Kidney (tissue), 14 donors: ENCODE measurements around the gene FLRT1. TPM values are rescaled to one million over a fixed set of nuclear protein-coding genes. Genes with fewer than 3 reads are reported as not detected.
A peak's percentile ranks its signal among the peaks of the same experiment; 100 is the strongest.

Experiments
- DNase-seq, 5 donors: peaks; one replicate each; pipeline ENCODE4 v3.0.0-alpha.2; 2013 to 2020
- FAIRE-seq: peaks from 2 replicates; lab custom pipeline; 2012; peaks lifted over from hg19 to GRCh38; lab: Jason Lieb, UNC
- H3K27ac ChIP-seq, 2 donors: one replicate each; pipeline ENCODE4 v1.7.0; 2013; ENCODE audit warnings: low read depth in 2 of 2, low read length in 2 of 2, inconsistent platforms in 1 of 2
- H3K27me3 ChIP-seq: one replicate; pipeline ENCODE4 v1.7.1; 2013; ENCODE audit warnings: low read length, inconsistent platforms; ENCODE audit not compliant: control insufficient read depth, insufficient read depth
- H3K36me3 ChIP-seq, 3 donors: one replicate each; pipeline versions ENCODE4 v1.7.0 to v1.7.1; 2013; ENCODE audit warnings: low read length in 3 of 3, control low read depth in 1 of 3, inconsistent platforms in 1 of 3; ENCODE audit not compliant: insufficient read depth in 3 of 3, control insufficient read depth in 2 of 3
- H3K4me1 ChIP-seq, 3 donors: one replicate each; pipeline versions ENCODE4 v1.7.0 to v1.7.1; 2013; ENCODE audit warnings: low read length in 3 of 3, inconsistent platforms in 1 of 3, low read depth in 1 of 3; ENCODE audit not compliant: control insufficient read depth in 2 of 3, insufficient read depth in 2 of 3
- H3K4me3 ChIP-seq, 3 donors: one replicate each; pipeline versions ENCODE4 v1.7.0 to v1.8.1; 2013; ENCODE audit warnings: low read length in 3 of 3, control low read depth in 1 of 3, inconsistent platforms in 1 of 3
- H3K9ac ChIP-seq, 3 donors: one replicate each; pipeline versions ENCODE4 v1.7.0 to v1.7.1; 2013; ENCODE audit warnings: low read length in 3 of 3, control low read depth in 1 of 3, inconsistent platforms in 1 of 3
- H3K9me3 ChIP-seq, 3 donors: one replicate each; pipeline versions ENCODE4 v1.7.0 to v1.7.1; 2013; ENCODE audit warnings: low read length in 3 of 3, control low read depth in 1 of 3, inconsistent platforms in 1 of 3; ENCODE audit not compliant: control insufficient read depth in 2 of 3, insufficient read depth in 1 of 3
- CTCF ChIP-seq: IDR thresholded peaks from 3 replicates; pipeline ENCODE4 v1.5.1; 2012; ENCODE audit warnings: mild to moderate bottlenecking, moderate library complexity, borderline replicate concordance; ENCODE audit not compliant: insufficient read depth; ENCODE audit errors: extremely low read depth
- intact Hi-C: fragments of 100-400 bp; cut with DNase I; formaldehyde crosslinking; loops from one replicate; pipeline ENCODE4 v1.11.1; 2022
- polyA plus RNA-seq: library from polyadenylated mRNA; stranded (reverse); fragments of 350-450 nt; fragmentation: Illumina TruSeq; extraction: RNeasy Lipid Tissue Mini Kit (QIAGEN cat#74804); gene quantifications from one replicate; pipeline ENCODE4 v1.2.3, GENCODE V29; 2014; ENCODE audit warnings: low read depth, low replicate concordance; ENCODE audit not compliant: insufficient read depth
- total RNA-seq: library from RNA; stranded (reverse); fragmentation: NEBNext Ultra II Directional; extraction: Animal tissue kit (Norgen Biotek cat#: 25700); gene quantifications from one replicate; pipeline ENCODE4 v1.2.1, GENCODE V29; 2021
- donor health status: control.
- donor health status: control.
- donor health status: control.
- donor health status: control.
- donor health status: control.
- donor health status: DM: yes; HTN: yes; CAD: no.
- donor health status: Normal renal cell carcinoma (clear cell type).

The FLRT1 gene
- total and polyA plus RNA-seq, 2 donors from 2014 or later = 0.66 to 1.5 TPM

DNA sequence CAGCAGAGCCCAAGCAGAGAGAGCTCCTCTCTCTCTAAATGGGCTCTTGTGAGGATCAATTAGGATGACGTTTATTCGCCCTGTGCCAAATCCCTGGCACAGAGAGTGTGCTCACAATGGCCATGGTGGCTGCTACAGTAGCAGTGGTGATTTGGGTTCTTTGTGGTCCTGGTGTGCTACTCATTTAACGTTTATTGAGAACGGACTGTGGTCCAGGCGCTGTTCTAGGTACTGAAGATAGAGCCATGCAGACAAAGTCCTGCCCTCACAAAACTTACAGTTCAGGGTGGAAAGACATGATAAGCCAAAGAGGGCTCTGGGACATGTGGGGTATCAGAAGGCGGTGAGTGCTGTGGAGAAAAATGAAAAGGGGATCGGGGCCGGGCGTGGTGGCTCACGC lies 44.2 kb upstream of the FLRT1 start:
- no peaks in the 10 kb centered on the region for H3K9me3 ChIP-seq

DNA sequence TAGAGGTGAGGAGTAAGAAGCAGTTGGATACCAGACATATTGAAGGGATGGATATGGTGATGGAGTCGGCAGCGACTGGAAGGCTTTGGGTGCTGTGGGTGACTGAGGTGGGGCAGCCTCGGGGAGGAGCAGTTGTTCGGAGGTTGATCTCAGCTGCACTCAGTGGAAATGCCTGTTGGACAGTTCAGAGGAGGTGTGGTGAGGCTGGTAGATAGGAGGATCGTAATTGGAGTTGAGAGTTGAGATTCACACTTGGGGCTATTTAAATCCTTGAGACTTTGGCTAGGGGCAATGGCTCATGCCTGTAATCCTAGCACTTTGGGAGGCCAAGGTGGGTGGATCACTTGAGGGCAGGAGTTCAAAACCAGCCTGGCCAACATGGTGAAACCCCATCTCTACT lies 42.6 kb upstream of the FLRT1 start:
- Histone ChIP-seq H3K27me3 (no peaks in the 10 kb centered on the region), H3K4me3 (no peak overlapping the region), H3K9me3 (no peaks in the 10 kb centered on the region), H3K9ac (no peak overlapping the region), H3K4me1 (no peaks in the 10 kb centered on the region), H3K36me3 (peaks cover 0 to 27% (median 9%) of the 10 kb centered on the region in 3 donors), H3K27ac (no peak overlapping the region)
- DNase-seq (no peak), FAIRE-seq (no peak)
- intact Hi-C loops = no loop called here
- no peak for TF ChIP-seq CTCF

More for the DNA sequence above, 44.2 kb upstream of the FLRT1 start:
- intact Hi-C loops = no loop called here
- no peak for DNase-seq
- H3K27me3 ChIP-seq = no peaks in the 10 kb centered on the region
- TF ChIP-seq CTCF = no peak
- H3K27ac ChIP-seq = no peak overlapping the region
- H3K9ac ChIP-seq = no peak overlapping the region
- peaks cover 0 to 9% (median 9%) of the 10 kb centered on the region in 3 donors for H3K4me1 ChIP-seq
- no peak overlapping the region for H3K4me3 ChIP-seq
- no peak for FAIRE-seq
- H3K36me3 ChIP-seq = peaks cover 0 to 20% (median 4%) of the 10 kb centered on the region in 3 donors

DNA sequence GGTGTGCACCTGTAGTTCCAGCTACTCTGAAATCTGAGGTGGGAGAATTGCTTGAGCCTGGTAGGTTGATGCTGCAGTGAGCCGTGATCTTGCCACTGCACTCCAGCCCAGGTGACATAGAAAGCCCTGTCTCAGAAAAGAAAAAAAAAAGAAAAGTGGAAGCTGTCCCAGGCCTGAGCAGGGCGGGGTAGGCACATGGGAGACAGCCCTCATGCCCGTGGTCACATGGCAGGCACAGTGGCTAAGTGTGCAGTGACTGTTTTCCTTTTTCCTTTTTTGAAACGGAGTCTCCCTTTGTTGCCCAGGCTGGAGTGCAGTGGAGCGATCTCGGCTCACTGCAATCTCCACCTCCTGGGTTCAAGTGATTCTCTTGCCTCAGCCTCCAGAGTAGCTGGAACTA lies 41.7 kb upstream of the FLRT1 start:
- H3K27me3 ChIP-seq = no peaks in the 10 kb centered on the region
- no peak overlapping the region for H3K4me3 ChIP-seq
- no peak for DNase-seq
- peaks cover 0 to 2% (median 0%) of the 10 kb centered on the region in 3 donors for H3K4me1 ChIP-seq
- no peak overlapping the region for H3K9ac ChIP-seq
- FAIRE-seq = no peak
- TF ChIP-seq CTCF = no peak
- H3K27ac ChIP-seq = no peak overlapping the region
- peaks cover 0 to 23% (median 9%) of the 10 kb centered on the region in 3 donors for H3K36me3 ChIP-seq
- intact Hi-C loops = no loop called here
- H3K9me3 ChIP-seq = no peaks in the 10 kb centered on the region

DNA sequence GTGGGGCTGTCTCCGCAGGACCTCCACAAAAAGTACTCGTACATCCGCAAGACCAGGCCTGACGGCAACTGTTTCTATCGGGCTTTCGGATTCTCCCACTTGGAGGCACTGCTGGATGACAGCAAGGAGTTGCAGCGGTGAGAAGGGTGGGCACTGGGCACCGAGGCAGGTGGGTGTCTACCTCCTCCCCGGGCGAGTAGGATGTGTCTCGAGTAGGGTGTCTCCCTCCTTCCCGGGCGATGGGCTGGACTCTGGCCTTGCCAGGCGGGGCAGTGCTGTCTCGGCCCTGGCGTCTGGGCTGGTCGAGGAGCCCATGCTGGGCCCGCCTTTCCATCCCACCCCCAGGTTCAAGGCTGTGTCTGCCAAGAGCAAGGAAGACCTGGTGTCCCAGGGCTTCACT lies 39.2 kb upstream of the FLRT1 start:
- no peak overlapping the region for H3K4me3 ChIP-seq
- no peak overlapping the region for H3K9ac ChIP-seq
- H3K9me3 ChIP-seq = no peaks in the 10 kb centered on the region
- no peak for TF ChIP-seq CTCF
- no peak for FAIRE-seq
- peaks cover 0 to 10% (median 7%) of the 10 kb centered on the region in 3 donors for H3K36me3 ChIP-seq
- H3K27ac ChIP-seq = no peak overlapping the region
- peaks cover 0 to 8% (median 0%) of the 10 kb centered on the region in 3 donors for H3K4me1 ChIP-seq
- peak in 1 of 5 donors; percentile 74 for DNase-seq
- no peaks in the 10 kb centered on the region for H3K27me3 ChIP-seq
- intact Hi-C loops = no loop called here
